ENCODE measurements around the gene CD40.
"Not testable (repeated sequence)": the region's sequence is repeated elsewhere in the genome, so short reads cannot be mapped to it uniquely, and the experiment has no call there.

GRCh38 chr20:46100444-46100843 is 17.7 kb upstream of the CD40 start:
- not testable (repeated sequence) for TF ChIP-seq CTCF (IDR thresholded peaks at IDR 0.05); REST (IDR thresholded peaks at IDR 0.05; ENCODE audit: insufficient read depth in 1 of 2, low read depth in 2 of 2, low read length in 1 of 2); TCF7L2 (IDR thresholded peaks at IDR 0.05; ENCODE audit: low read depth, low read length)
